ENCODE results near the gene LSM12.

LSM12 gene

GRCh38 chr17:44075598-44076293 is 9.3 kb upstream of the LSM12 start:
- H3K27me3 ChIP-seq (ENCODE audit: low read length), result no peaks in the 10 kb centered on the region
- H4K20me1 ChIP-seq (ENCODE audit: low read depth, low read length), result no peaks in the 10 kb centered on the region
- no peak overlapping the region for H3K4me3 ChIP-seq (ENCODE audit: insufficient read depth, low read length, poor library complexity, severe bottlenecking)
- no peak overlapping the region for H3K4me2 ChIP-seq (ENCODE audit: low read depth, low read length, poor library complexity, severe bottlenecking)
- no peaks in the 10 kb centered on the region for H3K9me3 ChIP-seq (ENCODE audit: insufficient read depth, low read length)
- peaks cover 4% of the 10 kb centered on the region; the same call in 1 of the 2 replicates for H3F3A ChIP-seq (ENCODE audit: insufficient read depth)
- H3K9me2 ChIP-seq (replicated peaks; ENCODE audit: insufficient read depth, low read length), result no peaks in the 10 kb centered on the region
- no peak overlapping the region for H2AFZ ChIP-seq (ENCODE audit: low read depth, low read length, severe bottlenecking)
- peaks cover 16% of the 10 kb centered on the region; the same call in 1 of the 2 replicates for H3K79me2 ChIP-seq (ENCODE audit: insufficient read depth, low read length)
- H3K27ac ChIP-seq (ENCODE audit: low read depth, low read length), result no peak overlapping the region
- H3K36me3 ChIP-seq (ENCODE audit: low read length), result no peaks in the 10 kb centered on the region
- H3K9ac ChIP-seq (ENCODE audit: low read length), result no peak overlapping the region
- no peak for TF ChIP-seq EZH2phosphoT487 (conservative IDR thresholded peaks at IDR 0.05; ENCODE audit: low read length)
- TF ChIP-seq CTCF (IDR thresholded peaks at IDR 0.05; ENCODE audit: insufficient read depth, low read length, poor library complexity, severe bottlenecking), result no peak

- no peak overlapping the region for H3K9ac ChIP-seq (ENCODE audit: low read length)
- H2AFZ ChIP-seq (ENCODE audit: low read depth, low read length, severe bottlenecking), result no peak overlapping the region
- H3K9me3 ChIP-seq (ENCODE audit: insufficient read depth, low read length), result no peaks in the 10 kb centered on the region
- H3K4me2 ChIP-seq (ENCODE audit: low read depth, low read length, poor library complexity, severe bottlenecking), result no peak overlapping the region
- H4K20me1 ChIP-seq (ENCODE audit: low read depth, low read length), result no peaks in the 10 kb centered on the region
- no peaks in the 10 kb centered on the region for H3K9me2 ChIP-seq (replicated peaks; ENCODE audit: insufficient read depth, low read length)
- H3K79me2 ChIP-seq (ENCODE audit: insufficient read depth, low read length), result peaks cover 16% of the 10 kb centered on the region; the same call in 1 of the 2 replicates
- no peak overlapping the region for H3K4me3 ChIP-seq (ENCODE audit: insufficient read depth, low read length, poor library complexity, severe bottlenecking)
- H3F3A ChIP-seq (ENCODE audit: insufficient read depth), result peaks cover 8% of the 10 kb centered on the region
- H3K36me3 ChIP-seq (ENCODE audit: low read length), result no peaks in the 10 kb centered on the region
- no peaks in the 10 kb centered on the region for H3K27me3 ChIP-seq (ENCODE audit: low read length)
- TF ChIP-seq EZH2phosphoT487 (conservative IDR thresholded peaks at IDR 0.05; ENCODE audit: low read length) (no peak), CTCF (IDR thresholded peaks at IDR 0.05; ENCODE audit: insufficient read depth, low read length, poor library complexity, severe bottlenecking) (no peak)
- H3K27ac ChIP-seq (ENCODE audit: low read depth, low read length), result no peak overlapping the region
Observed at GRCh38 chr17:44074911-44075285, 8.4 kb upstream of the LSM12 start.

DNA sequence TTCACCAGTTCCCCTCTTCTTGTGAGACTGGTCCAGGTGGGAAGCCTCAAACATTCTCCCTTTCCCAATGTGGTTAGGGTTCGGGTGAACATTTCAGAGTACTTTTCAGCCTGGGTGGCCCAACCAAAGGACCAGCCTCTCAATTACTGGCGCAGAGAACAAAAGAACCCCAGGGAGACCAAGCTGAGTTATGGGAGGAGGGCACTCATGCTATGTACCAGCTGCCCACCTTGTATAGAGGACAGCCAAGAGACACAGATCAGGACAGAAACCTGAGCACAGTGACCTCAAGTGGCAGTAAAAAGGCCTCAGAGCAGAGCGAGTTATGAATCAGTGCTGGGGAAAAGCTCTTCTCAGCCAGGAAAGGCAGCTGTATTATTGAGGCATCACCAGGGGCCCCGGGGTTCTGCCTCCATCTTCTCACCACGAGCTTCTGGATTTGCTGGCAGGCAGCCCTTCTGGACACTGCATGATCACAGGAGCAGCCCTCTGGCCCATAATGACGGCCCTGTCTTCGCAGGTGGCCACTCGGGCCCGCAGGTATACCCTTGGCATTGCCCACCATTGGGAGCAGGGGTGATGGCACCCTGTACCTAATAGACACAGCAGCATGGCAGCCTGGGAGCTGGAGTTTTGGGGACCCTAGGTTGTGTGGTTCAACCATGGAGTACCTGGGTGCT is 7.9 kb upstream of the LSM12 start:
- H2AFZ ChIP-seq (ENCODE audit: low read depth, low read length, severe bottlenecking), result no peak overlapping the region
- H3K4me3 ChIP-seq (ENCODE audit: insufficient read depth, low read length, poor library complexity, severe bottlenecking), result no peak overlapping the region
- H3K27me3 ChIP-seq (ENCODE audit: low read length), result no peaks in the 10 kb centered on the region
- no peaks in the 10 kb centered on the region for H3K36me3 ChIP-seq (ENCODE audit: low read length)
- peaks cover 16% of the 10 kb centered on the region; the same call in 1 of the 2 replicates for H3K79me2 ChIP-seq (ENCODE audit: insufficient read depth, low read length)
- H3K27ac ChIP-seq (ENCODE audit: low read depth, low read length), result no peak overlapping the region
- H3K4me2 ChIP-seq (ENCODE audit: low read depth, low read length, poor library complexity, severe bottlenecking), result no peak overlapping the region
- no peaks in the 10 kb centered on the region for H4K20me1 ChIP-seq (ENCODE audit: low read depth, low read length)
- no peaks in the 10 kb centered on the region for H3K9me3 ChIP-seq (ENCODE audit: insufficient read depth, low read length)
- TF ChIP-seq CTCF (IDR thresholded peaks at IDR 0.05; ENCODE audit: insufficient read depth, low read length, poor library complexity, severe bottlenecking) (no peak), EZH2phosphoT487 (conservative IDR thresholded peaks at IDR 0.05; ENCODE audit: low read length) (no peak)
- H3F3A ChIP-seq (ENCODE audit: insufficient read depth), result peaks cover 9% of the 10 kb centered on the region
- H3K9ac ChIP-seq (ENCODE audit: low read length), result no peak overlapping the region
- no peaks in the 10 kb centered on the region for H3K9me2 ChIP-seq (replicated peaks; ENCODE audit: insufficient read depth, low read length)

Data from SU-DHL-6 (cell line).